ENCODE measurements around the gene CATSPERZ.

Gene CATSPERZ

DNA sequence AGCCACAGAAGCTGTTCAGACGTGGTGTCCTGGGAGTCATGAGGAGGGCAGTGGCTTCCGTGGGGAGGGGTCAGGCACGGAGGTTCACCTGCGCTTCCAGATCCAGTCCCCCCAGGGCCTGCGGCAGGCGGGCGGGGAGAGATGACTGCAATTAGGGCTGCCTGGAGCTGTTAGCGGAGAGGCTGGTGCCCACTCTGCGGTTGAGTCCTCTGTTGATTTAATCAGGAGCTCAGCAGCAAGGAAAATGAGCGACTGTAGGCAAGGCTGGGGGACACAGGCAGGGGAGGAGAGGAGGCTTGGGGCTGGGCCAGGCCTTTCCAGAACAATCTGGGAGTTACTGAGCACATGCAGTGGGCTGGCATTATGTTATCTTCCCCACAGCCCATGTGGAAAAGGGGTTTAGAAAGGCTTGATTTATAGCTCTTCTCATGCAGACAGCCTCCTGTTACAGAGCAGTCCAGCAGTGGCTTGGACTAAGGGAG lies 35.7 kb upstream of the CATSPERZ start:
- no peak for DNase-seq (ENCODE audit: low spot score)

DNA sequence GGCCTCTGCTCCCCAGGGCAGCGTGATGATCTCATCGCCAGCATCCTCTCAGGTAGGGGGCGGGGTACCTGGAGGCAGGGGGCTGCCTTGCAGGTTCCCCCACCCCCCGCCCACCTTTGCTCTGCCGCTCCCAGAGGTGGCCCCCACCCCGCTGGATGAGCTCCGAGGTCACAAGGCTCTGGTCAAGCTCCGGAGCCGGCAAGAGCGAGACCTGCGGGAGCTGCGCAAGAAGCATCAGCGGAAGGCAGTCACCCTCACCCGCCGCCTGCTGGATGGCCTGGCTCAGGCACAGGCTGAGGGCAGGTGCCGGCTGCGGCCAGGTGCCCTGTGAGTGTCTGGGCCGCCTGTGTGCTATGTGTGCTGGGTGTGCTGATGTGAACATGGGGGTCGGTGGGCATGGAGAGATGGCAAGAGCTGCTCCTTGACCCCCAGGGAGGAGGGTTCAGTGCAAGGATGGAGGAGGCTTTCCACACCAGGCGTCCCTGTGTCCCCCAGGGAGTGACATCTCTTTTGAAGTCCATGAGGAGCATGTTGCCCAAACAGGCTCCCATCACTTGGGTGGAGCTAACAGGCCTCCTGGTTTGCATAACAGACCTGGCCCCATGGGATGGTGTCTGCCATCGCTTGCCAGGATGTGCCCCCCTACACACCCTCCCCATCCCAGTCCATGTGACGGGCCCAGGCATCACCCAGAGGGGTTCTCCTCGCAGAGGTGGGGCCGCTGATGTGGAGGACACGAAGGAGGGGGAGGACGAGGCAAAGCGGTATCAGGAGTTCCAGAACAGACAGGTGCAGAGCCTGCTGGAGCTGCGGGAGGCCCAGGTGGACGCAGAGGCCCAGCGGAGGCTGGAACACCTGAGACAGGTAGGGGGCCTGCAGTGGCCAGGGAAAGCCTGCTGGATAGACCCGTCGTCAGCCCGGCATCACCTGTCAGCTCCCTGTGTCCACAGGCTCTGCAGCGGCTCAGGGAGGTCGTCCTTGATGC lies 34.7 kb upstream of the CATSPERZ start:
- no peak for DNase-seq (ENCODE audit: low spot score)

DNA sequence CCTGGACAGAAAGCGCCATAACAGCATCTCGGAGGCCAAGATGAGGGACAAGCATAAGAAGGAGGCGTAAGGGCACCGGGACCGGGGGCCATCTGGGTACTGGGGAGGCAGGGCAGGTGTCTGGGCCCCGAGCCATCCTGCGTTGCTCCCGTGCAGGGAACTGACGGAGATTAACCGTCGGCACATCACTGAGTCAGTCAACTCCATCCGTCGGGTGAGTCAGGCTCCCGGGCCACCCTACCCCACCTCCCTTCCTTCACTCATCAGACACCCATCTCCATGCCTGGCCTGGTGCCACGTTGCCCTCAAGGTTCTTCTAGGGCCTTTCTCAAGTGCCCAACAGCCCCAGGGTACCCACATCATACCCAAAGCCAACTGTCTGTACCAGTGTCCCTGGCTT lies 33.8 kb upstream of the CATSPERZ start:
- no peak for DNase-seq (ENCODE audit: low spot score)

- no peak for DNase-seq (ENCODE audit: low spot score)
Measured at GRCh38 chr11:64267207-64267945, 32.8 kb upstream of the CATSPERZ start.

- peak; percentile 35 for DNase-seq (ENCODE audit: low spot score)
Measured at GRCh38 chr11:64268025-64268892, 31.9 kb upstream of the CATSPERZ start.

DNA sequence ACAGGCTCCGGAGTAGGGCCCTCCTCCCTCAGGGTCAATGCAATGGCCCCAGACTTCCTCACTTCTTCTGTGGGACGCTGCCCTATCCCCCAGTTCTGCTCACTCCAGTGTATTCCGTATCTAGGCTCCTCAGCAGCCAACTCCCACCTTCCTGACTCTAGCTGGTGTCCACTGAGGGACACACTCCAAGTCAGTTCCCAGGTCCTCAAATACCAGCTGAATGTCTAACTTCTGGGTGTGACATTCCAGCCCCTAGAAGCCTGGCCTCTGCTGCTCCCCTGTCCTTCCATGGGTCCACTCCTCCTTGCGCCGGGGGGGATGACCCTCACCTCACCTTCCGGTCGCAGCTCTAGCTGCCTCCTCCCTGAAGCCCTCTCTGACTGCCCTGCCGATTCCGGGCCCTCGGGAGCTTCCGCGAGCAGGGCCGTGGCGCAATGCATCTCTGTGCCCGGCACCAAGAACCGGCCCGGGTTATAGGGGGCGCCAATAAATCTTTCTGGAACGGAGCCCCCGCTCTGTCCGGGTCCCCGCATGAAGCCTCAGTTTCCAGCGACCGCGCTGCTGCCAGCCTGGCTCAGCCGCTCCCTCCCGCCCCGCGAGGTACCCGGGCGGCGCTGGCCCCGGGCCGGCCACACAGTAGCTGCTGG lies 31.1 kb upstream of the CATSPERZ start:
- peak; percentile 57 for DNase-seq (ENCODE audit: low spot score)

DNA sequence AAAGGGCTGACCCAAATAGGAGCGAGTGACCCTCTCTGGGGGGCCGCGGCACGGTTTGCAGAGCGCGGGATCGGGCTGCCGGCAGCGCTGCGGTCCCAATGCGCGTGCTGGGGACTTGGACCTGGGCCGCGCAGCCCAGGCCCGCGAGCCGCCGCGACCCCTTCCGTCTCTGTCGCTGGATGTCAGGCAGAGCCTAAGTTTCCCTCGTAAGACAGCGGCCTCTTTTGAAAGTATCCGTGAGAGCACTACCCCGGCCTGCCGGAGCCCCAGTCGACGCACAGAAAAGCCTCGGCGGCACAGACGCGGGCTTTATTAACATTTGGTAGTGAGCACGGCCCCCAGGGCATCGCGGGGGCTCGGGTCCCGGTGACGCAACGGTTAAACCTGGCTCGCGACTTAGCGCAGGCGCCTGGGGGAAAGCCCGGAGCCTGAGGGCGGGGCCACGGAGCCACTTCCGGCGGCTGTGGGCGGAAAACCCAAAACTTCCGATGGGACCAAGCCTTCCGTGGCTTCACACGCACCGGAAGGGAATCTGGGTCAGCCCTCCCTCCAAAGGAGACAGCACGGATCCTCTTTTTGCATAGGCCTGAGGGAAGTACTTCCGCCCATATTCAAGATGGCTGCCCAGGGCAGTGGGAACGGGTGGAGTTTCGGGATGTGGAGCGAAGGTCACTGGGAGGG lies 30.5 kb upstream of the CATSPERZ start:
- peak; percentile 93 for DNase-seq (ENCODE audit: low spot score)

DNA sequence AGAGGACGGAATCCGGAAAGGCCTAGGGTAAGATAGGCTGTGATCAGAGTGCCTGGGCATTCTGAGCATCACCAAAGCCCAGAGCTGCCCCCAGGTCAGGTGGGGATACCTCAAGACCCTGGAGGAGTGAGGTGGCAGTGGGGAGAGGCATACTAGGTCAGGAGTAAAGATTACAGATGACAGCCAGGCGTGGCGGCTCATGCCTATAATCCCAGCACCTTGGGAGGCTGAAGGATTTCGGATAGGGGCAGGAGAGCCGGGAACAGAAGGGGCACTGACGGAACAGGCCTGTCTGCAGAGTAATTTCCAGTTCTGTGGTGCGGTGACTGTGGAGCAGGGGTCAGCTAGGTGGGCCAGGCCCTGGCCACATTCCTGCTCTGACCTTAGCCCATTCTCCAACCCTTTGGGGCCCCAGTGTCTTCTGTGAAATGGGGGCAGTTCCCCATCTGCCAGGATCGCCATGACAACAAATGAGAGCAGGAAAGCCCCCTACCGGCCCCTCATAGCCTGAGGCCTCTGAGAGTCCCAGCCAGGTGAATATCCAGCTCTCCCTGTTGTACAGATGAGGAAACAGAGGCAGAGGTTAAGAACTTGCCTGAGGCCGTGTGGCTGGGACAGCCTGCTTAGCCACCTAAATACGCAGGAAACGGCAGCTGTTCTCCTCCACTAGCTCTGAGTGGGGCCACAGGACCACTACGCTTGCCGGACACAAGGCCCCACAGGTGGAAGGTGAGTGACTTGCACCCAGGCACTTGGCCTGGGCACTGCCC lies 24.9 kb upstream of the CATSPERZ start:
- DNase-seq (ENCODE audit: low spot score): no peak

DNA sequence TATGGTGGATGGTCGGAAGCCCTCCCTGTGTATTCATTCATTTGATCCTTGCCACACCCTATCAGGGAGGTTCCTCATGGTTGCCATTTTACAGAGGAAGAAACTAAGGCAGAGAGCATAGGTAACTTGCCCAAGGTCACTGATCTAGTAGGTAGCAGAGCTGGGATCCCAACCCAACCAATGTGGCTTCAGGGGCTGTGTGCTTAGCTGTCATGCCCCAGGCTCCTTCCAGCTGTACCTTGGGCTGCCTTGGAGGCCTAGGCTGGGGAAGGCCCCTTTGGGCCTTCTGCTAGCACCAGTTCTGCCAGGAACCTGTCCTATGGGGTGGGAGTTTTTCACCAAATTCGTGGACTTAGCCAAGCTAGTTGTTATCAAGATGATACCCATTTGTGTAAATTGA lies 24.3 kb upstream of the CATSPERZ start:
- DNase-seq (ENCODE audit: low spot score): no peak

- DNase-seq (ENCODE audit: low spot score): no peak
Measured at GRCh38 chr11:64276653-64277431, 23.3 kb upstream of the CATSPERZ start.

- no peak for DNase-seq (ENCODE audit: low spot score)
Measured at GRCh38 chr11:64278576-64279190, 21.5 kb upstream of the CATSPERZ start.

DNA sequence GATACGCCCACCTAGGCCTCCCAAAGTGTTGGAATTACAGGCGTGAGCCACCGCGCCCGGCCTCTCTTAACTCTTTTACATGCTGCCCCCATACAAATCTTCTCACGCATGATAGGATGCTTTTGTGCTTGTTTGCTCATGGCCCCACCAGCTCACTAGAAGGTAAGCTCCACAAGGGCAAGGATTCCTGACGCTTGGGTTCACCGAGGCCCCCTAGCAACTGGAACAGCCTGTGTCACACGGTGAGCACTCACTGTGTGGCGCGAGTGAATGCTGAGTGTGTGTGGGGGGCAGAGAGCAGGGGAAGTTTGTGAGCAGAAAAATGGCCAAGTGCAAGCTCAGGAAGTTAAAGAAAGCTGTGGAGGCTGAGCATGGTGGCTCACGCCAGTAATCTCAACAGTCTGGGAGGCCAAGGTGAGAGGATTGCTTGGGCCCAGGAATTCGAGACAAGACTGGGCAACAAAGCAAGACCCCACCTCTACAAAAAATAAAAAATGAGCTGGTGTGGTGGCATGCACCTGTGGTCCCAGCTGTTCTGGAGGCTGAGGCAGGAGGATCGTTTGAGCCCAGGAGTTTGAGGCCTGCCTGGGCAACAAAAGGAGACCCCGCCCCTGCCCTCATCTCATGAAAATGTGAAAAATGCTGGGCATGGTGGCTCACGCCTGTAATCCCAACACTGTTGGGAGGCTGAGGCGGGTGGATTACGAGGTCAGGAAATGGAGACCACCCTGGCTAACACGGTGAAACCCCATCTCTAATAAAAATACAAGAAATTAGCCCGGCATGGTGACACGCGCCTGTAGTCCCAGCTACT lies 18.0 kb upstream of the CATSPERZ start:
- DNase-seq (ENCODE audit: low spot score): no peak

DNA sequence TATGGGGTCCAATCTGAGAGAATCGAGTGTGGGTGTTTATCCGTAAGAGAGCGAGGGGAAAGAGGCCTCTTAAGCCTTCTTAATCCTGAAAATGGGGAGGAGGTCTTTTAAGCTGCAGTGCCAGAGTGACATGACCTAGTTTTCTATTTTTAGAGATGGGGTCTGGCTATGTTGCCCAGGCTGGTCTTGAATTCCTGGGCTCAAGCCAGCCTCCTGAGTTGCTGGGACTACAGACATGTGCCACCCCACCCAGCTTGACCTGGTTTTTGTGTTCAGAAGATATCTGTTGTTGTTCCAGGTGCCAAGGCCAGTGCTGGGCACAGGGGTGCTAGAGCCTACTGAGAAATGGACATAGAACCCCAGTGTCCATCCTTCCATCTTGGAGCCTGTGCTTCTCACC lies 17.1 kb upstream of the CATSPERZ start:
- no peak for DNase-seq (ENCODE audit: low spot score)

- DNase-seq (ENCODE audit: low spot score): peak; percentile 100
Measured at GRCh38 chr11:64284048-64284961, 15.9 kb upstream of the CATSPERZ start, which contains the start of gene BAD. TSS of gene BAD (minus strand) at chr11:64284665. CDS start at chr11:64284368, 297 bp downstream.

- peak; percentile 91 for DNase-seq (ENCODE audit: low spot score)
Measured at GRCh38 chr11:64284962-64285884, 14.9 kb upstream of the CATSPERZ start, which contains the start of gene GPR137. TSS of gene GPR137 (plus strand) at chr11:64285848. CDS start at chr11:64286525, 677 bp downstream.

Data from hepatic stellate cell (primary cell).